HepG2 (cell line): ENCODE data around the gene YIF1A. TPM values are rescaled to one million over a fixed set of nuclear protein-coding genes. Genes with fewer than 3 reads are reported as not detected.

Source experiments
- CCAR2 ChIP-seq: fragments of 200-400 bp; formaldehyde crosslinking; optimal IDR thresholded peaks from 2 replicates; pipeline ENCODE3; 2018; ENCODE audit warnings: low read depth, mild to moderate bottlenecking, low read length, moderate library complexity
- EED ChIP-seq: sonication (generic); formaldehyde crosslinking; IDR thresholded peaks from 2 replicates; pipeline ENCODE4 v1.5.0; 2020; ENCODE audit warnings: mild to moderate bottlenecking, missing genetic modification reagents
- FOSL2 ChIP-seq: sonication (generic); formaldehyde crosslinking; IDR thresholded peaks from 2 replicates; pipeline ENCODE4 v1.4.0; 2020; ENCODE audit warnings: missing genetic modification reagents
- FOXJ3 ChIP-seq: sonication (generic); formaldehyde crosslinking; IDR thresholded peaks from 2 replicates; pipeline ENCODE4 v1.4.0; 2020; ENCODE audit warnings: missing genetic modification reagents, mild to moderate bottlenecking, borderline replicate concordance
- GPN1 ChIP-seq: sonication (generic); formaldehyde crosslinking; IDR thresholded peaks from 2 replicates; pipeline ENCODE4 v1.5.1; 2020; ENCODE audit warnings: missing genetic modification reagents, borderline replicate concordance
- IKZF4 ChIP-seq: sonication (generic); formaldehyde crosslinking; IDR thresholded peaks from 2 replicates; pipeline ENCODE4 v1.5.1; 2020; ENCODE audit warnings: borderline replicate concordance, mild to moderate bottlenecking, low read depth, missing genetic modification reagents; ENCODE audit errors: not compliant biosample characterization
- MXD4 ChIP-seq: IDR thresholded peaks from 2 replicates; pipeline ENCODE4 v1.6.1; 2016; ENCODE audit warnings: mild to moderate bottlenecking, missing biosample characterization, missing genetic modification reagents
- NCOA1 ChIP-seq: sonication (generic); formaldehyde crosslinking; IDR thresholded peaks from 2 replicates; pipeline ENCODE4 v1.9.0; 2021; ENCODE audit warnings: missing genetic modification reagents
- SIX1 ChIP-seq: sonication (generic); formaldehyde crosslinking; IDR thresholded peaks from 2 replicates; pipeline ENCODE4 v1.4.0; 2020; ENCODE audit warnings: missing genetic modification reagents, borderline replicate concordance
- SNAPC2 ChIP-seq: sonication (generic); formaldehyde crosslinking; IDR thresholded peaks from 2 replicates; pipeline ENCODE4 v1.8.1; 2022; ENCODE audit warnings: mild to moderate bottlenecking, missing genetic modification reagents
- SNRNP70 ChIP-seq: fragments of 200-400 bp; formaldehyde crosslinking; IDR thresholded peaks from 2 replicates; pipeline ENCODE4 v1.6.1; 2017; ENCODE audit warnings: mild to moderate bottlenecking, low read depth, low read length, moderate library complexity
- SRSF1 ChIP-seq: fragments of 200-400 bp; formaldehyde crosslinking; optimal IDR thresholded peaks from 2 replicates; pipeline ENCODE3; 2017; ENCODE audit warnings: mild to moderate bottlenecking, low read depth, low read length, moderate library complexity
- TARDBP ChIP-seq: sonication (generic); formaldehyde crosslinking; IDR thresholded peaks from 2 replicates; pipeline ENCODE4 v1.8.0; 2022; ENCODE audit warnings: mild to moderate bottlenecking, missing genetic modification reagents
- YEATS2 ChIP-seq: sonication (generic); formaldehyde crosslinking; IDR thresholded peaks from 2 replicates; pipeline ENCODE4 v1.4.0; 2020; ENCODE audit warnings: missing genetic modification reagents, borderline replicate concordance
- ZC3H4 ChIP-seq: sonication (generic); formaldehyde crosslinking; IDR thresholded peaks from 2 replicates; pipeline ENCODE4 v1.4.0; 2020; ENCODE audit warnings: missing genetic modification reagents, borderline replicate concordance
- ZFP90 ChIP-seq: sonication (generic); formaldehyde crosslinking; IDR thresholded peaks from 2 replicates; pipeline ENCODE4 v1.8.0; 2022; ENCODE audit warnings: missing genetic modification reagents, mild to moderate bottlenecking, inconsistent platforms, borderline replicate concordance
- ZMYM2 ChIP-seq: sonication (generic); formaldehyde crosslinking; IDR thresholded peaks from 2 replicates; pipeline ENCODE4 v1.8.0; 2022; ENCODE audit warnings: mild to moderate bottlenecking, missing genetic modification reagents
- ZNF205 ChIP-seq: IDR thresholded peaks from 2 replicates; pipeline ENCODE4 v1.6.1; 2018; ENCODE audit warnings: missing biosample characterization, missing genetic modification reagents
- ZNF256 ChIP-seq: sonication (generic); formaldehyde crosslinking; conservative IDR thresholded peaks from 2 replicates; pipeline ENCODE4 v1.4.0; 2020; ENCODE audit warnings: missing genetic modification reagents
- ZNF326 ChIP-seq: sonication (generic); formaldehyde crosslinking; IDR thresholded peaks from 2 replicates; pipeline ENCODE4 v1.4.0; 2020; ENCODE audit warnings: missing genetic modification reagents, borderline replicate concordance
- ZNF354B ChIP-seq: sonication (generic); formaldehyde crosslinking; IDR thresholded peaks from 2 replicates; pipeline ENCODE4 v1.8.0; 2022; ENCODE audit warnings: mild to moderate bottlenecking, missing genetic modification reagents
- ZNF430 ChIP-seq: sonication (generic); formaldehyde crosslinking; IDR thresholded peaks from 2 replicates; pipeline ENCODE4 v1.9.0; 2021; ENCODE audit warnings: mild to moderate bottlenecking, missing genetic modification reagents
- ZNF501 ChIP-seq: sonication (generic); formaldehyde crosslinking; IDR thresholded peaks from 2 replicates; pipeline ENCODE4 v1.5.1; 2020; ENCODE audit warnings: mild to moderate bottlenecking, moderate library complexity, missing genetic modification reagents
- ZNF550 ChIP-seq: sonication (generic); formaldehyde crosslinking; IDR thresholded peaks from 2 replicates; pipeline ENCODE4 v1.4.0; 2020; ENCODE audit warnings: mild to moderate bottlenecking, missing genetic modification reagents, borderline replicate concordance
- ZNF557 ChIP-seq: sonication (generic); formaldehyde crosslinking; IDR thresholded peaks from 2 replicates; pipeline ENCODE4 v1.4.0; 2020; ENCODE audit warnings: missing genetic modification reagents
- ZNF605 ChIP-seq: sonication (generic); formaldehyde crosslinking; IDR thresholded peaks from 2 replicates; pipeline ENCODE4 v1.8.0; 2022; ENCODE audit warnings: mild to moderate bottlenecking, missing genetic modification reagents
- ZNF672 ChIP-seq: sonication (generic); formaldehyde crosslinking; IDR thresholded peaks from 2 replicates; pipeline ENCODE4 v1.8.1; 2022; ENCODE audit warnings: missing genetic modification reagents
- ZNF772 ChIP-seq: sonication (generic); formaldehyde crosslinking; IDR thresholded peaks from 2 replicates; pipeline ENCODE4 v1.5.0; 2020; ENCODE audit warnings: mild to moderate bottlenecking, missing genetic modification reagents
- ZSCAN25 ChIP-seq: sonication (generic); formaldehyde crosslinking; IDR thresholded peaks from 2 replicates; pipeline ENCODE4 v1.8.0; 2022; ENCODE audit warnings: mild to moderate bottlenecking, missing genetic modification reagents
- polyA plus RNA-seq, 8 experiments: library from polyadenylated mRNA; depleted of rRNA in 3 of 8; stranded (reverse) in 7 of 8; unstranded in 1 of 8; fragments of >200 nt; fragmentation: Illumina TruSeq in 4 of 8; extraction: Trizol in 4 of 8; gene quantifications; 2 replicates each; pipeline versions ENCODE4 v1.2.1 to v1.2.3, GENCODE V29; 2011 to 2016; ENCODE audit warnings: low read depth in 4 of 8, missing spikeins in 1 of 8, mixed read lengths in 1 of 8; ENCODE audit not compliant: insufficient read depth in 1 of 8
- total RNA-seq, 5 experiments: library from RNA; depleted of rRNA; stranded (reverse); fragments of >200 nt; fragmentation: Illumina TruSeq; extraction: Trizol; gene quantifications; 2 replicates each; pipeline ENCODE4 v1.2.3, GENCODE V29; 2016; ENCODE audit warnings: low read depth in 1 of 5
- TF ChIP-seq, protein P1 (sequence below): sonication (generic); formaldehyde crosslinking; IDR thresholded peaks from 2 replicates; pipeline ENCODE4 v1.4.0; 2020; ENCODE audit warnings: missing genetic modification reagents
- TF ChIP-seq, protein P2 (sequence below): sonication (generic); formaldehyde crosslinking; IDR thresholded peaks from 2 replicates; pipeline ENCODE4 v1.8.0; 2023; ENCODE audit warnings: mild to moderate bottlenecking, missing genetic modification reagents
- TF ChIP-seq, protein P3 (sequence below): sonication (generic); formaldehyde crosslinking; IDR thresholded peaks from 2 replicates; pipeline ENCODE4 v1.8.1; 2023; ENCODE audit warnings: missing genetic modification reagents, mild to moderate bottlenecking, borderline replicate concordance

The YIF1A gene
- total and polyA plus RNA-seq, 2 of the 13 experiments (the other 11 are each of a cell fraction or from before 2014, with no cell fraction given), result 133 to 145 TPM

DNA sequence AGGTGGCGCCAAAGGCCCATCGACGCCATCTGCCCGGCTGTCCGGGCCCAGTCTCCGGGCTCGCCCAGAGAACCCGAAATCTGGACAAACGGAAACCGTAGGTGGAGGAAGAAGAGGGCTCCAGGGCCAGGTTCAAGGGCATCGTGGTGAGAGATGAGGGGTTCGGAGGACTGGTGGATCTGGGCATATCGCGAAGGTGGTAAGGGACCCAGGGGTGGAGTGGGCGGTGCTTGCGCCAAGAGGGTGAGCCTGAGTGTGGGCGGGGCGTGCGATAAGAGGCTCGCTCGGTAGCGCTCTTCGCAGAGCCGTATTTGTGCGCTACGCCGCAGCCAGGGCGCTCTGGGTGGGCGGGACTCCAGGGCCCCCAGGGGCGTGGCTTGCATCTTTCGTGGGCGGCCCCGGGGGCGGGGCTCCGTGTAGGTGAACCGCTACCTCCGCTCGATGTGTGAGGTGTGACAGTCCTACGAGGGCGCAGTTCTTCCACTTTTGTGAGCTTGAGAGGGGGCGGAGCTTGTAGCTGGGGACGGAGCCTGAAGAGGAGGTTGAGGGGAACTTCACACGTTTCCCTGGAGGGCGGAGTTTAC lies 23.1 kb upstream of the YIF1A start (continued):
- TF ChIP-seq FOXJ3 (CRISPR knock-in tag) (no peak), GPN1 (no peak), SNAPC2 (no peak), TARDBP (CRISPR knock-in tag) (peak; percentile 83), SIX1 (no peak), FOSL2 (CRISPR knock-in tag) (peak; percentile 25; the same call in 1 of the 2 replicates), ZSCAN25 (peak; percentile 30; the same call in 1 of the 2 replicates), ZNF550 (CRISPR knock-in tag) (peak; percentile 63; the same call in 1 of the 2 replicates), ZNF557 (no peak), MXD4 (CRISPR knock-in tag) (peak; percentile 26; the same call in 1 of the 2 replicates), ZNF256 (CRISPR knock-in tag) (no peak), ZNF205 (no peak), ZFP90 (CRISPR knock-in tag) (no peak), ZNF501 (CRISPR knock-in tag) (peak; percentile 97), ZC3H4 (CRISPR knock-in tag) (no peak), YEATS2 (CRISPR knock-in tag) (no peak; the same call in 1 of the 2 replicates), SRSF1 (no peak), SNRNP70 (no peak), ZMYM2 (CRISPR knock-in tag) (no peak; the same call in 1 of the 2 replicates), CCAR2 (no peak), ZNF605 (CRISPR knock-in tag) (peak; percentile 72; the same call in 1 of the 2 replicates), EED (CRISPR knock-in tag) (0 out of 2 replicates have a peak, but pooled peaks have one; percentile 75), ZNF772 (CRISPR knock-in tag) (0 out of 2 replicates have a peak, but pooled peaks have one; percentile 23), NCOA1 (CRISPR knock-in tag) (no peak), IKZF4 (CRISPR knock-in tag) (no peak), ZNF326 (CRISPR knock-in tag) (no peak), ZNF430 (no peak), ZNF354B (no peak), ZNF672 (CRISPR knock-in tag) (no peak)
- TF ChIP-seq, protein P1, sequence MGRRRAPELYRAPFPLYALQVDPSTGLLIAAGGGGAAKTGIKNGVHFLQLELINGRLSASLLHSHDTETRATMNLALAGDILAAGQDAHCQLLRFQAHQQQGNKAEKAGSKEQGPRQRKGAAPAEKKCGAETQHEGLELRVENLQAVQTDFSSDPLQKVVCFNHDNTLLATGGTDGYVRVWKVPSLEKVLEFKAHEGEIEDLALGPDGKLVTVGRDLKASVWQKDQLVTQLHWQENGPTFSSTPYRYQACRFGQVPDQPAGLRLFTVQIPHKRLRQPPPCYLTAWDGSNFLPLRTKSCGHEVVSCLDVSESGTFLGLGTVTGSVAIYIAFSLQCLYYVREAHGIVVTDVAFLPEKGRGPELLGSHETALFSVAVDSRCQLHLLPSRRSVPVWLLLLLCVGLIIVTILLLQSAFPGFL (CRISPR knock-in tag), result no peak
- TF ChIP-seq, protein P2, sequence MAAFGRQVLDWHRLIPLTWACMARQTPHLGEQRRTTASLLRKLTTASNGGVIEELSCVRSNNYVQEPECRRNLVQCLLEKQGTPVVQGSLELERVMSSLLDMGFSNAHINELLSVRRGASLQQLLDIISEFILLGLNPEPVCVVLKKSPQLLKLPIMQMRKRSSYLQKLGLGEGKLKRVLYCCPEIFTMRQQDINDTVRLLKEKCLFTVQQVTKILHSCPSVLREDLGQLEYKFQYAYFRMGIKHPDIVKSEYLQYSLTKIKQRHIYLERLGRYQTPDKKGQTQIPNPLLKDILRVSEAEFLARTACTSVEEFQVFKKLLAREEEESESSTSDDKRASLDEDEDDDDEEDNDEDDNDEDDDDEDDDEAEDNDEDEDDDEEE (CRISPR knock-in tag), result no peak
- TF ChIP-seq, protein P3, sequence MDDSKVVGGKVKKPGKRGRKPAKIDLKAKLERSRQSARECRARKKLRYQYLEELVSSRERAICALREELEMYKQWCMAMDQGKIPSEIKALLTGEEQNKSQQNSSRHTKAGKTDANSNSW (CRISPR knock-in tag), result no peak
